Breast epithelium (tissue), 4 donors: ENCODE results near the gene HID1. TPM values are rescaled to one million over a fixed set of nuclear protein-coding genes. Genes with fewer than 3 reads are reported as not detected.
A peak's percentile ranks its signal among the peaks of the same experiment; 100 is the strongest.

ENCODE experiments used
- DNase-seq, 2 donors: peaks; one replicate each; pipeline ENCODE4 v3.0.0-alpha.2; 2019; ENCODE audit warnings: low spot score in 2 of 2
- H3K27ac ChIP-seq, 2 donors: fragments of 200-600 bp; sonication (generic) in 1 of 2; one replicate each; pipeline ENCODE4 v1.5.1; 2016 to 2019; ENCODE audit warnings: mild to moderate bottlenecking in 1 of 2
- H3K27me3 ChIP-seq, 2 donors: fragments of 200-600 bp; sonication (generic) in 1 of 2; one replicate each; pipeline versions ENCODE4 v1.5.1 to v1.6.0; 2017 to 2019; ENCODE audit warnings: control low read depth in 1 of 2, mild to moderate bottlenecking in 1 of 2
- H3K36me3 ChIP-seq: fragments of 200-600 bp; one replicate; pipeline ENCODE4 v1.5.1; 2019
- H3K4me1 ChIP-seq, 2 donors: fragments of 200-600 bp; sonication (generic); one replicate each; pipeline ENCODE4 v1.5.1; 2016 to 2019; ENCODE audit warnings: control low read depth in 1 of 2
- H3K4me3 ChIP-seq, 3 donors: fragments of 200-600 bp; sonication (generic); 1 replicate in 2 of 3; 2 replicates in 1 of 3; pipeline ENCODE4 v1.5.1; 2016 to 2019; ENCODE audit warnings: mild to moderate bottlenecking in 3 of 3, moderate library complexity in 2 of 3
- H3K9me3 ChIP-seq, 2 donors: fragments of 200-600 bp; sonication (generic) in 1 of 2; one replicate each; pipeline ENCODE4 v1.5.1; 2016 to 2019; ENCODE audit warnings: control low read depth in 1 of 2
- POLR2A ChIP-seq: fragments of 450-650 bp; IDR thresholded peaks from one replicate; pipeline ENCODE4 v1.6.1; 2016; ENCODE audit warnings: antibody characterized with exemption, mild to moderate bottlenecking, moderate library complexity
- POLR2AphosphoS5 ChIP-seq, 3 donors: sonication (generic); formaldehyde crosslinking; IDR thresholded peaks; one replicate each; pipeline ENCODE4 v1.6.1; 2017; ENCODE audit warnings: antibody characterized with exemption in 3 of 3
- intact Hi-C: fragments of 100-400 bp; cut with DNase I; formaldehyde crosslinking; loops from one replicate; pipeline ENCODE4 v1.15.1; 2023; ENCODE audit warnings: low total_unique reads
- total RNA-seq, 3 donors: library from RNA; depleted of rRNA; stranded (reverse); fragments of >200 nt; gene quantifications; one replicate each; pipeline ENCODE4 v1.1.0, GENCODE V29; 2016
- TF ChIP-seq, protein P1 (sequence below), 3 donors: fragments of 450-650 bp; IDR thresholded peaks; one replicate each; pipeline ENCODE4 v1.5.1; 2016 to 2017; ENCODE audit warnings: antibody characterized with exemption in 3 of 3, mild to moderate bottlenecking in 3 of 3, moderate library complexity in 3 of 3

The HID1 gene
- total RNA-seq, 3 donors from 2014 or later, result 6.1 to 46.5 (median 37.3) TPM

DNA sequence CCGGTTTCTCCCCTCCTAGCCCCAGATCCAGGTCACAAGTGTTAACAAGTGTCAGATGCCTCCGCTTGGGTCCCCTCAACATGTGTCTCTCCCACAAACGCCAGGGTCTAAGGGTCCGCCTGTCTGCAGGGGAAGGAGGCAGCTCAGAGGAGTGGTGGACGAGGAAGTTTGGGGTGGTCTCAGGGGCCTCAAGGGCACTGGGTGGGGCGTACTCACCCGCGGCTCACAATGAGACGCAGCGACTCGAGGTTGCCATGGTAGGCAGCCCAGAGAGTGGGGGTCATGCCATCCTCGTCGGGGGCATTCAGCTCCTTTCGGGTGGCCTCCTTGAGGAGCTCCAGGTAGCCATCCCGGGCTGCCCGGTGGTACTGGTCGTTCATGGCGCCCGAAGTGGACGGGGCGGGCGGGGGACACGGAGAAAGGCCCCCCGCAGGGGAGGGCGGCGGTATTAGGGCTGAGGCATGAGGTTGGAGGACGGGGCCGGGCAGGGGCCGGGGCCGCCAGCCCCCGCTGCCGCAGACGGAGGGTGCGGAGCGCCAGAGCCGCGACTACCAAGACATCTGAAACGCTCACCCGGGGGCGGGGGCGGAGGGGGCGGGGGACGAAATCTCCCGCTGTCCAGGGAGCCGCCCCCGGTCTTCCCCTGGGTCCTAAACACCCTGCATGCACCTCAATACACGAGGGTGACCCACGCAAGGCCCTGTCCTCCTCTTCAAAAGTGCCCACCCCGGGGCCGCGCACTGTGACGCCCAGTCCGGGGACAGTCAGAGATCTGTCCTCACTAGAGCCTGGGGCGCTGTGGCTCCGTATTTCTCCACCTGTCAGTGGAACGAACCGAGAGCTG, 49.6 kb downstream of the HID1 start, which contains the start of gene USH1G:
TSS of gene USH1G (minus strand) at position 562 of the 844 bp plus-strand sequence. CDS start at position 380, 182 bp downstream.
- Histone ChIP-seq H3K36me3 (no peaks in the 10 kb centered on the region), H3K4me1 (peaks cover 8 to 19% of the 10 kb centered on the region in 2 donors), H3K27ac (no peak within 1 kb of the TSS), H3K4me3 (peak within 1 kb of the TSS; percentile 1 to 68 (median 44)), H3K27me3 (peaks cover 0 to 57% of the 10 kb centered on the region in 2 donors), H3K9me3 (no peaks in the 10 kb centered on the region)
- TF ChIP-seq, protein P1, sequence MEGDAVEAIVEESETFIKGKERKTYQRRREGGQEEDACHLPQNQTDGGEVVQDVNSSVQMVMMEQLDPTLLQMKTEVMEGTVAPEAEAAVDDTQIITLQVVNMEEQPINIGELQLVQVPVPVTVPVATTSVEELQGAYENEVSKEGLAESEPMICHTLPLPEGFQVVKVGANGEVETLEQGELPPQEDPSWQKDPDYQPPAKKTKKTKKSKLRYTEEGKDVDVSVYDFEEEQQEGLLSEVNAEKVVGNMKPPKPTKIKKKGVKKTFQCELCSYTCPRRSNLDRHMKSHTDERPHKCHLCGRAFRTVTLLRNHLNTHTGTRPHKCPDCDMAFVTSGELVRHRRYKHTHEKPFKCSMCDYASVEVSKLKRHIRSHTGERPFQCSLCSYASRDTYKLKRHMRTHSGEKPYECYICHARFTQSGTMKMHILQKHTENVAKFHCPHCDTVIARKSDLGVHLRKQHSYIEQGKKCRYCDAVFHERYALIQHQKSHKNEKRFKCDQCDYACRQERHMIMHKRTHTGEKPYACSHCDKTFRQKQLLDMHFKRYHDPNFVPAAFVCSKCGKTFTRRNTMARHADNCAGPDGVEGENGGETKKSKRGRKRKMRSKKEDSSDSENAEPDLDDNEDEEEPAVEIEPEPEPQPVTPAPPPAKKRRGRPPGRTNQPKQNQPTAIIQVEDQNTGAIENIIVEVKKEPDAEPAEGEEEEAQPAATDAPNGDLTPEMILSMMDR (IDR thresholded peaks at IDR 0.05), result no peak
- intact Hi-C loops, result no loop called here
- DNase-seq, result no peak

DNA sequence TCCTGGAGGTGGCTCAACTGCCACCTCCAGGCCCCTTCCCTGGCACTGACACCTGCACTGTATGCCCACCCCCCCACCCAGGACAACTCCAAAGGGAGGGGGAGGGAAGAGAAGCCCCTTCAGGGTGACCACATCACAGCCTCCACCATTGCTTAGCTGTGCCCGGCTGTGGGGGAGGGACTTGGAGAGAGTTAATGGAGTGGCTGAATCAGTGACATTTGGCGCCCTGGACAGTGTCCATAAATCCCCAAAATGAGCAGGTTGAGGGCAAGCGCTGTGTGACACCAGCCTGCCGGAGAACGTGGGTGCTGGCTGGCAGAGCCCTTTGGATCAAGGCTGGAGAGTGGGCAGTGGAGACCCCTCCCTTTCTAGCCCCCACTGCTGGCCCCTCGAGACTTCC, 50.4 kb downstream of the HID1 start:
- no peak overlapping the region for H3K4me3 ChIP-seq
- H3K36me3 ChIP-seq, result no peaks in the 10 kb centered on the region
- DNase-seq, result no peak
- H3K4me1 ChIP-seq, result peaks cover 8 to 19% of the 10 kb centered on the region in 2 donors
- no peaks in the 10 kb centered on the region for H3K9me3 ChIP-seq
- TF ChIP-seq POLR2AphosphoS5 (IDR thresholded peaks at IDR 0.05), result no peak
- TF ChIP-seq POLR2A, result no peak
- peaks cover 0 to 50% of the 10 kb centered on the region in 2 donors for H3K27me3 ChIP-seq
- no peak overlapping the region for H3K27ac ChIP-seq
- intact Hi-C loops, result no loop called here

GRCh38 chr17:74921769-74922168, 50.8 kb downstream of the HID1 start:
- DNase-seq, result no peak
- H3K4me1 ChIP-seq, result peaks cover 8 to 19% of the 10 kb centered on the region in 2 donors

DNA sequence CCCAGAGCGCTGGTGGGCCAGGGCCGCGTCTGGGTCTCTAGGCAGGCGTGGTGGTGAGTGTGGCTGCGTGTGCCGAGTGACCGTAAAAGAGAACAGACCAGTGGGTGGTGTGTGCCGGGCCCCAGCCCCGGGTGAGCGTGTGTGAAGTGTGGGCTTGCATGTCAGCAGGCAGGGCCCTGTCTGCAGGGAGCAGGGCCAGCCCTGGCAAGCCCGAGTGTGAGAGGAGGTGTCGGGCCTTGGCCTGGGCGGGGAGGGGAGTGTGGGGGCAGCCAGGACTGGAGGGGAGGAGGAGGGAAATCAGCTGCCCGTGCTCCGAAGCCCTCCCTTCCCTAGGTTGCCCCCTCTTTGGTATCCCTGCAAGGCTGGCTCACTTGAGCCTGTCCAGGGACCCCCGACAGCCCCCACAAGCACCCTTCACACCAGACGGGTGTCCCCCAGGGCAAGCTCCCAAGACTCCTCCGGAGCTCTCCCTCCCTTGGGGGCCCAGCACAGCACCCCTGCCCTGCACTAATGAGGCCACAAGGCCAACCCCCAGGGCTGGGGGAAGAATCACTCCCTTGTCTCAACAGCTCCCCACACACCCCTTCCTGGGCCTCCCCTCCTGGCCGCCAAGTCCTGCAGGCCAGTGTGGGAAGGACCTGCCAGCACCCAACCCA, 51.4 kb downstream of the HID1 start:
- TF ChIP-seq, protein P1 (IDR thresholded peaks at IDR 0.05), result no peak
- TF ChIP-seq POLR2A, result no peak
- no peak for TF ChIP-seq POLR2AphosphoS5 (IDR thresholded peaks at IDR 0.05)
- H3K4me1 ChIP-seq, result peaks cover 8 to 19% of the 10 kb centered on the region in 2 donors
- no peaks in the 10 kb centered on the region for H3K9me3 ChIP-seq
- H3K27me3 ChIP-seq, result peaks cover 0 to 44% of the 10 kb centered on the region in 2 donors
- intact Hi-C loops, result no loop called here
- no peaks in the 10 kb centered on the region for H3K36me3 ChIP-seq
- H3K4me3 ChIP-seq, result no peak overlapping the region
- DNase-seq, result no peak
- H3K27ac ChIP-seq, result no peak overlapping the region

More at GRCh38 chr17:74921769-74922168, 50.8 kb downstream of the HID1 start:
- Histone ChIP-seq H3K27me3 (peaks cover 0 to 46% of the 10 kb centered on the region in 2 donors), H3K27ac (no peak overlapping the region), H3K36me3 (no peaks in the 10 kb centered on the region), H3K4me3 (no peak overlapping the region), H3K9me3 (no peaks in the 10 kb centered on the region)
- no peak for TF ChIP-seq POLR2A
- TF ChIP-seq POLR2AphosphoS5 (IDR thresholded peaks at IDR 0.05), result no peak
- TF ChIP-seq, protein P1 (IDR thresholded peaks at IDR 0.05), result no peak
- intact Hi-C loops, result no loop called here

DNA sequence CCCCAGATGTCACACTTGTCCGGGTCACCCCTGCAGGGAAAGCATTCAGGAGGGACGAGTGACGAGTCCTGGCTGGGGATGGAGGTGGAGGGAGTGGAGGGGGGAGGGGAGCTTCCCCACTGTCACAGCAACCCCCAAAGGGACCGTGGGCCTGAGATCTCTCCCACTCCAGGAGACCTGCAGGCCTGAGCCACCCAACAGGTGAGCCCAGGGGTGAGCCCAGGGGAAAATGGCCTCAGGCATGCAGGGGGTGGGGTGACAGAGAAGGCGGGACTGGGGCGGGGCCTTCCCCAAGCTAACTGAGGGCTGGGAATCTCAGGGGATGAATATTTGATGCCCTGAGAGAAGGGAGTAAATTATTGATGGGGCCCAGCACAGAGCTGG, 51.9 kb downstream of the HID1 start:
- Histone ChIP-seq H3K36me3 (no peaks in the 10 kb centered on the region), H3K4me1 (peaks cover 8 to 19% of the 10 kb centered on the region in 2 donors), H3K4me3 (no peak overlapping the region), H3K27ac (no peak overlapping the region), H3K27me3 (peaks cover 0 to 39% of the 10 kb centered on the region in 2 donors), H3K9me3 (no peaks in the 10 kb centered on the region)
- DNase-seq, result no peak
- TF ChIP-seq, protein P1 (IDR thresholded peaks at IDR 0.05), result no peak
- no peak for TF ChIP-seq POLR2A
- no peak for TF ChIP-seq POLR2AphosphoS5 (IDR thresholded peaks at IDR 0.05)
- intact Hi-C loops, result no loop called here
